Gastrocnemius medialis (tissue), 4 donors: ENCODE data around the gene WDFY2. TPM values are rescaled to one million over a fixed set of nuclear protein-coding genes. Genes with fewer than 3 reads are reported as not detected.

Experiments used
- ATAC-seq, 2 donors: fragments of 150-250 bp; one replicate each; pipeline ENCODE4 v1.9.1; 2016
- DNase-seq, 2 donors: peaks; one replicate each; pipeline ENCODE4 v3.0.0-alpha.2; 2019
- H3K27ac ChIP-seq, 4 donors: fragments of 200-600 bp; sonication (generic); 1 replicate in 1 of 4; 2 replicates in 3 of 4; pipeline ENCODE4 v1.5.1; 2016 to 2018; ENCODE audit warnings: mild to moderate bottlenecking in 2 of 4, moderate library complexity in 1 of 4
- H3K27me3 ChIP-seq, 3 donors: fragments of 200-600 bp; sonication (generic) in 2 of 3; 1 replicate in 1 of 3; 2 replicates in 2 of 3; pipeline versions ENCODE4 v1.5.1 to v1.6.0; 2016 to 2019; ENCODE audit warnings: mild to moderate bottlenecking in 1 of 3, moderate library complexity in 1 of 3
- H3K36me3 ChIP-seq, 2 donors: fragments of 200-600 bp; sonication (generic) in 1 of 2; one replicate each; pipeline ENCODE4 v1.5.1; 2017 to 2018
- H3K4me1 ChIP-seq, 2 donors: fragments of 200-600 bp; sonication (generic) in 1 of 2; one replicate each; pipeline ENCODE4 v1.5.1; 2016 to 2017; ENCODE audit warnings: mild to moderate bottlenecking in 2 of 2
- H3K4me3 ChIP-seq, 4 donors: fragments of 200-600 bp; sonication (generic) in 3 of 4; 1 replicate in 1 of 4; 2 replicates in 3 of 4; pipeline ENCODE4 v1.5.1; 2016 to 2019; ENCODE audit warnings: mild to moderate bottlenecking in 2 of 4
- H3K9me3 ChIP-seq, 3 donors: fragments of 200-600 bp; sonication (generic) in 2 of 3; 1 replicate in 1 of 3; 2 replicates in 2 of 3; pipeline ENCODE4 v1.5.1; 2016 to 2019
- POLR2A ChIP-seq, 2 donors: fragments of 450-650 bp; IDR thresholded peaks; one replicate each; pipeline ENCODE4 v1.6.1; 2017; ENCODE audit warnings: antibody characterized with exemption in 2 of 2, mild to moderate bottlenecking in 2 of 2, moderate library complexity in 2 of 2
- in situ Hi-C, 4 donors: fragments of 200-750 bp; cut with MboI; loops; one replicate each; pipeline versions ENCODE4 v1.15.0 to v1.8.0; 2017; ENCODE audit warnings: low sequenced_read_pairs in 4 of 4
- intact Hi-C: fragments of 100-400 bp; cut with DNase I; formaldehyde crosslinking; loops from one replicate; pipeline ENCODE4 v1.15.1; 2023; ENCODE audit warnings: low total_unique reads
- total RNA-seq, 4 donors: library from RNA; depleted of rRNA; stranded (reverse); fragments of >200 nt; gene quantifications; one replicate each; pipeline versions ENCODE4 v1.1.0 to v1.2.3, GENCODE V29; 2016
- TF ChIP-seq, protein P1 (sequence below), 5 experiments: fragments of 450-650 bp in 3 of 5; fragments of 200-600 bp in 2 of 5; sonication (generic) in 2 of 5; IDR thresholded peaks in 4 of 5; conservative IDR thresholded peaks in 1 of 5; 1 replicate in 4 of 5; 2 replicates in 1 of 5; pipeline ENCODE4 v1.5.1; 2016 to 2019; ENCODE audit warnings: antibody characterized with exemption in 5 of 5, mild to moderate bottlenecking in 3 of 5, moderate library complexity in 3 of 5

The WDFY2 gene
- total RNA-seq, 4 donors from 2014 or later, result 0.98 to 2.8 (median 1.7) TPM

DNA sequence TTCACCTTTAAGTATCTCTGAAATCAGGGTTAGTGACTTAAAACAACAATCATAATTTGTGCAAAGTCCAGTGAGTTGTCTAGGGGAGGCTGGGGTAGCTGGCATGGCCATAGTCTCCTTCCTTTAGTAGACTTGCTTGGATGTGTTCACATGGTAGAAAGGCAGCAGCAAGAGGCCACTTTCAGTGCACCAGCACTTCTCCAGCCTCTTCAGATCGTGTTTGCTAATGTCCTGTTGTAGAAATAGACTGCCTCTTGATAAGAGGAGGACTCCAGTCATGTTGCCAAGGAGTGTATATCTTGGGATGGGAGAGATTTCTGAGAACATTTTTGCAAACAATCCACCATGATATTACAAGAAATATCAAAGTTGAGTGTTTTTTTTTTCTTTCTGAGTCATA is 22.9 kb downstream of the WDFY2 start:
- no peak for DNase-seq
- no peak for ATAC-seq
- H3K4me1 ChIP-seq, result peaks cover 0 to 5% of the 10 kb centered on the region in 2 donors

DNA sequence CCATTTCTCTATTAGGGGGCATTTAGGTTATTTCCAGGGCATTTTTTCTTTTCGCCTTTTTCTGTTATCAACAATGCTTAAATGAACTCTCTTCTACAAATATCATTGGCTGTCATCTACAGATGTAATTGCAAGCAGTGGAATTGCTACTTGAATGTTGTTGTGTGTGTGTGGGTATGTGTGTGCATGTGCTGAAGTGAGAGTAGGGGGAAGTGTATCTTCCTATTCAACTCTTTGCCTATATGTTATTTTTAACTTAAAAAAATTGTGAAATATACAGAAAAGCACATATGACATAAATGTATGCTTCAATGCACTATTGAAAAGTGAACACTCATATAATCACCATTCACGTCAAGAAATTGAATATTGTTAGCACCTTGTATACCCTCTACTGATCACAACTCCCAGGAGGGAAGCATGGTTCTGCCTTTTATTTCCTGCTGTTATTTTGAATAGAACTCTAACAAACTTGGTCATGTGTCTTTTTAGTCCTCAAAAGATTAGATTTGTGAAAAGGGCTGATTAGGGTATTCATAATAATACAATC is 24.7 kb downstream of the WDFY2 start:
- H3K9me3 ChIP-seq, result no peaks in the 10 kb centered on the region
- intact Hi-C loops (no loop called here), in situ Hi-C loops (no loop called here)
- H3K27ac ChIP-seq, result no peak overlapping the region
- TF ChIP-seq, protein P1, sequence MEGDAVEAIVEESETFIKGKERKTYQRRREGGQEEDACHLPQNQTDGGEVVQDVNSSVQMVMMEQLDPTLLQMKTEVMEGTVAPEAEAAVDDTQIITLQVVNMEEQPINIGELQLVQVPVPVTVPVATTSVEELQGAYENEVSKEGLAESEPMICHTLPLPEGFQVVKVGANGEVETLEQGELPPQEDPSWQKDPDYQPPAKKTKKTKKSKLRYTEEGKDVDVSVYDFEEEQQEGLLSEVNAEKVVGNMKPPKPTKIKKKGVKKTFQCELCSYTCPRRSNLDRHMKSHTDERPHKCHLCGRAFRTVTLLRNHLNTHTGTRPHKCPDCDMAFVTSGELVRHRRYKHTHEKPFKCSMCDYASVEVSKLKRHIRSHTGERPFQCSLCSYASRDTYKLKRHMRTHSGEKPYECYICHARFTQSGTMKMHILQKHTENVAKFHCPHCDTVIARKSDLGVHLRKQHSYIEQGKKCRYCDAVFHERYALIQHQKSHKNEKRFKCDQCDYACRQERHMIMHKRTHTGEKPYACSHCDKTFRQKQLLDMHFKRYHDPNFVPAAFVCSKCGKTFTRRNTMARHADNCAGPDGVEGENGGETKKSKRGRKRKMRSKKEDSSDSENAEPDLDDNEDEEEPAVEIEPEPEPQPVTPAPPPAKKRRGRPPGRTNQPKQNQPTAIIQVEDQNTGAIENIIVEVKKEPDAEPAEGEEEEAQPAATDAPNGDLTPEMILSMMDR (IDR thresholded peaks at IDR 0.05 in 4 of 5, conservative IDR thresholded peaks at IDR 0.05 in 1 of 5), result no peak
- TF ChIP-seq POLR2A (IDR thresholded peaks at IDR 0.05), result no peak
- ATAC-seq (no peak), DNase-seq (no peak)
- peaks cover 0 to 5% of the 10 kb centered on the region in 2 donors for H3K4me1 ChIP-seq
- H3K36me3 ChIP-seq, result no peaks in the 10 kb centered on the region
- H3K4me3 ChIP-seq, result no peak overlapping the region
- H3K27me3 ChIP-seq, result no peaks in the 10 kb centered on the region

More for the DNA sequence above, 22.9 kb downstream of the WDFY2 start:
- no peak overlapping the region for H3K27ac ChIP-seq
- no peaks in the 10 kb centered on the region for H3K9me3 ChIP-seq
- no peaks in the 10 kb centered on the region for H3K36me3 ChIP-seq
- in situ Hi-C loops (no loop called here), intact Hi-C loops (no loop called here)
- H3K4me3 ChIP-seq, result no peak overlapping the region
- H3K27me3 ChIP-seq, result no peaks in the 10 kb centered on the region
- no peak for TF ChIP-seq POLR2A (IDR thresholded peaks at IDR 0.05)
- TF ChIP-seq, protein P1 (IDR thresholded peaks at IDR 0.05 in 4 of 5, conservative IDR thresholded peaks at IDR 0.05 in 1 of 5), result no peak

DNA sequence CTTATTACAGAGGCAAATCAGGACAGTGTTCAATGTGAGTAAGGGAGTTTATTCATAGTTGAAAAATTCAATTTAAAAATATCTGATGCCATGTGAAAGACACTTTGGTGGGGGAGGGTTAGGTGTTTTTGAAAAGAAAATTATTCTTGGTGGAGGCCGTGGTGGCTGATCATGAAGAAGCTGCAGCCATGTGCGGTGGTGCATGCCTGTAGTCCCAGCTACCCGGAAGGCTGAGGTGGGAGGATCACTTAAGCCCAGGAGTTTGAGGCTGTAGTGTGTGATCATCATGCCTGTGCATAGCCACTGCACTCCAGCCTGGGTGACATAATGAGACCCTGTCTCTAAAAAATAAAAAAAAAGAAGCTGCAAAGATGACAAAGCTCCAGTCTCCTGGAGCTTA is 28.6 kb downstream of the WDFY2 start:
- no peak overlapping the region for H3K27ac ChIP-seq
- TF ChIP-seq, protein P1 (IDR thresholded peaks at IDR 0.05 in 4 of 5, conservative IDR thresholded peaks at IDR 0.05 in 1 of 5), result no peak
- no peaks in the 10 kb centered on the region for H3K9me3 ChIP-seq
- ATAC-seq (no peak), DNase-seq (no peak)
- H3K27me3 ChIP-seq, result no peaks in the 10 kb centered on the region
- in situ Hi-C loops (no loop called here), intact Hi-C loops (no loop called here)
- H3K36me3 ChIP-seq, result no peaks in the 10 kb centered on the region
- no peak overlapping the region for H3K4me3 ChIP-seq
- peaks cover 6 to 8% of the 10 kb centered on the region in 2 donors for H3K4me1 ChIP-seq

DNA sequence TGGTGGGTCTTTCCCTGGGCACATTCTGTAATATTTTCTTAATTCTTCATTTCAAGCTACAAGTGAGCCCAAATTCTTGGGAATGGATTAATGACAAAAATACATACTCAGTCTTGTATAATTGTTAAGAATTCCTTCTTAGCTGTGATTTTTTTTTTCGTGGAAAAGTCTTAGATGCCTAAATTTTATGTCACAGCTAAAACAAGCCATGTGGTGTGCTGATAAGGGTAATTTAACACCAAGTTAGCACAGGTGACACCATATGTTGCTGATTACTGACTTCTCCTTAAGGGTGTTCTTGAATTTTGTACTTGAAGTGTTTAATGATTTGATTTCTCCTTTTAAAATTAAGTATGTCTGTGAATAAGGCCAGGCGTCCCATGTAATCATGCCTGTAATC is 29.3 kb downstream of the WDFY2 start:
- H3K4me3 ChIP-seq, result no peak overlapping the region
- no peak for ATAC-seq
- peaks cover 6 to 8% of the 10 kb centered on the region in 2 donors for H3K4me1 ChIP-seq
- no peaks in the 10 kb centered on the region for H3K27me3 ChIP-seq
- no peaks in the 10 kb centered on the region for H3K9me3 ChIP-seq
- intact Hi-C loops (no loop called here), in situ Hi-C loops (no loop called here)
- no peak for TF ChIP-seq POLR2A (IDR thresholded peaks at IDR 0.05)
- no peak overlapping the region for H3K27ac ChIP-seq
- H3K36me3 ChIP-seq, result no peaks in the 10 kb centered on the region
- no peak for DNase-seq

DNA sequence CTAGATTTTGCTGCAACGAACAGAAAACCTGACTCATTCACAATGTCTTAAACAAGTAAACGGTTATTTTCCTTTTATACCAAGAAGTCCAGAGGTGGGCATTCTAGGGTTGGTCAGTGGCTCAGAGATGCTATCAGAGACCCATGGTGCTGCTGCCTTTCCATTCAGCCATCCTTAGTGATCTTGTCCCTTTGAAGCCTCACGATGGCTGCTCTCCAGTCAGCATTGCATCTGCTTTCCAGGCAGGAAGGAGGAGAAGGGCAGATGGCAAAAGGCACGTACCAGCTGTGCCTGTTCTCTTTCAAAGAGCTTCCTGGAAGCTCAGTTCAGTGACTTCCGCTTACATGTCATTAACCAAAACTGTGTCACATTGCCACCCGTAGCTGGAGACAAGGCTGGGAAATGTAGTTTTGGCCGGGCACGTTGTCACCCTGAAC is 30.1 kb downstream of the WDFY2 start:
- Histone ChIP-seq H3K9me3 (no peaks in the 10 kb centered on the region), H3K4me3 (peak overlapping the region; percentile 19 to 42 (median 30)), H3K36me3 (no peaks in the 10 kb centered on the region), H3K4me1 (peaks cover 6 to 8% of the 10 kb centered on the region in 2 donors), H3K27ac (no peak overlapping the region), H3K27me3 (no peaks in the 10 kb centered on the region)
- TF ChIP-seq, protein P1 (IDR thresholded peaks at IDR 0.05 in 4 of 5, conservative IDR thresholded peaks at IDR 0.05 in 1 of 5), result no peak
- TF ChIP-seq POLR2A (IDR thresholded peaks at IDR 0.05), result no peak
- intact Hi-C loops (no loop called here), in situ Hi-C loops (no loop called here)
- DNase-seq (peak in 1 of 2 donors; percentile 28), ATAC-seq (peak; percentile 23 to 49)
